NCI-H1417 treated with DMSO at 0.1 percent for 48 hours (cell line): ENCODE measurements around the gene BICC1.
A peak's percentile ranks its signal among the peaks of the same experiment; 100 is the strongest.

Experiments used
- DNase-seq: peaks from one replicate; lab custom pipeline; 2025; lab: John Stamatoyannopoulos, UW

BICC1 gene

DNA sequence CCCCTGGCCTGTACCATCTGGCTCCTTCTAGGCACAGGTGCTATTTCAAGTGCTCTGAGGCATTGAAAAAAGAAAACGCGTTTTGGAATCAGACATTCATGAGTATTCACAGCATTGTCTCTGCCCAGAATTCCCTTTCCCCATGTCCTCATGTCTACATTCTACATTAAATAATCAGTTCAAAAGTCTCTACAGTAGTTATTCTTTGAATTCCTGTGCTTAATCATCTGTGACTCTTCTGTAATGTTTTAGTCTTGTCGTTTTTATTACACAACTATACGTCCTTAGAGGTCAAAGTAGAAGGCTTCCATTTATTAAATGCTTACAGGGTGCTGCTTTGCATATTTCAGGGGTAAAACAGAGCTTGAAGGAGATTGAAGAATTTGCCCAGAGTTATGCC lies 95.7 kb downstream of the BICC1 start:
- no peak for DNase-seq

DNA sequence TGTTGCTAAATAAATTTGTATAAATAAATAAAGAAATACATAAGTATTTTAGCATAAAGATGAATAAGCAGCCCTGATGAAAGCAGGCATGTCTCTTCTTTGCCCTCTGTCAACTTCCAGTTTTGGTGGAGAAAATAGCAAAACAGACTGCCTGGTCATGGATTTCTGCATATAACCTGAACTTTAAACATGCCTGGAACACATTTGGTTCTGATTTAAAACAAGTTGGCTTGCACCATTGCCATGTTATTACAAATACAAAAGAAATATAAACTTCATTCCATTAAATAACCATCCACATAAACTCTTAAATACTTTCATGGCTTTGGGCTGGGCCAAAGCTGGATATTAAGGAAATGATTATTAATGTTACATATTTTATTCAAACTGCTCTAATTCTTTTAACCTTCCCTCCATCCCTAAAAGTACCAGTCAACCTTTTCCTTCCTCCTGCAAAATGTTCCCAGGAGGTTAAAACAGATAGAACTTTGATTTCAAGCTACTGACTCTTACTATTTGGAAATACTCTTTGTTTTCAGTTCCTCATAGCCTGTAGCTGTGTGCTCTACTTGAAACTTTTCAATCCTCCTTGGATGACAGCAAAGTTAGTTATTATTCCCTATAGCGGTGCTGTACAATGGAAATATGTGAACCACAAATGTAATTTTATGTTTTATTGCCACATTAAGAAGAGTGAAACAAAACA lies 96.3 kb downstream of the BICC1 start:
- DNase-seq: no peak

DNA sequence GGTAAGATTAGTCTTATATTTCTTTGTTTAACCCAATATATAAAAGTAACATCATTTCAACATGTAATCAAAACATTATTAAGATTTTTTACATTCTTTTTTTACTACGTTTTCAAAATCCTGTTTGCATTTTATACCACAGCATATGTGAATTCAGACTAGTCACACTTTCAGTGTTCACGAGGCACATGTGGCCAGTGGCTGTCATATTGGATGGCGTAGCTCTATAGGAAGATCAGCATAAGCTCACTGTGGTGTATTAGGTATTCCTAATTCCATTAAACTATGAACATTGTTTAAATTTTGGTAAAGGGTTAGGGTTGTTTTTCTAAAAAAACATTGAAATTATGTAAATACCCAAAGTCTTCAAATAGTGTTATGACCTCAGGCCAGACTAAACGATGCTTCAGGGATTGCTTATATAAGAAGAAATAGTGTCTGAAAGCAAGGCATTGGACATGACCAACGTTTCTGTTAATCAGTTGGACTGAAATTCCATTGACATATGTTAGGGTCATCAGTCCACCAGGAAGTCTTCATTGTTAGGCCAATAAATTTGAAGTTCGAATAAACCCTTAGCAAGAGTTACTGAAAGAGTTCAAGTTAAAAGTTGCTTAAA lies 97.0 kb downstream of the BICC1 start:
- no peak for DNase-seq

DNA sequence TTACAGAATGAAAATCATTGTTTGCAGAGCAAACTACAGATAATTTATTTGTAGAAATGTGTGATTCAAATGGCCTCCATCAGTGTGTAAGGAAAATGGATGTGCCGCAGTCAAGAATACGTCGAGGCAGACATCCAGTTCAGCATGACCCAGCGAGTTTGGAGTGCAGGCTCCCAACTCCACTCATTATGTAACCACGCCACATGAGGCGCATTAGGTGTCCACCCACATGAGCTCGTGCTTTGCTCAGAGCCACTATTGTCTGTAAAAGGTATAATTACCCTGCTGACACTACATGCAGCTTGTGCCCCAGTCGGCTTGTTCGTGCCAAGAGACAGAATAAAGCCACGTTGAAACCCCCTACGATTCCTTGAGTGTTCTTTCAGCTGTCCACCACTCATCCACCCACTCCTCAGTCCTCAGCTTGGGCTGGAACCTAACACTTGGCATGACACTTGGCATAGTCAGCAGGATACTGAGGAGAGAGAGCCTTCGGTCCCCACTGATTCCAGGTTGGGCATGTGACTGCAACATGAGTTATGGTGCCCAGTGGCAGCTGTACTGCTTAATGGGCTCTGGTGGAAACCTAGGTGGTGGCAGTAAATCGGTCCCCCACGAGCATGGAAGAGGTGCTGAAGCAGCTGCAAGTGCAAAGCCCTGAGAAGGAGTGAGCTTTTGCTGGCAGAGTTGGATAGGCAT lies 102.7 kb downstream of the BICC1 start:
- no peak for DNase-seq

DNA sequence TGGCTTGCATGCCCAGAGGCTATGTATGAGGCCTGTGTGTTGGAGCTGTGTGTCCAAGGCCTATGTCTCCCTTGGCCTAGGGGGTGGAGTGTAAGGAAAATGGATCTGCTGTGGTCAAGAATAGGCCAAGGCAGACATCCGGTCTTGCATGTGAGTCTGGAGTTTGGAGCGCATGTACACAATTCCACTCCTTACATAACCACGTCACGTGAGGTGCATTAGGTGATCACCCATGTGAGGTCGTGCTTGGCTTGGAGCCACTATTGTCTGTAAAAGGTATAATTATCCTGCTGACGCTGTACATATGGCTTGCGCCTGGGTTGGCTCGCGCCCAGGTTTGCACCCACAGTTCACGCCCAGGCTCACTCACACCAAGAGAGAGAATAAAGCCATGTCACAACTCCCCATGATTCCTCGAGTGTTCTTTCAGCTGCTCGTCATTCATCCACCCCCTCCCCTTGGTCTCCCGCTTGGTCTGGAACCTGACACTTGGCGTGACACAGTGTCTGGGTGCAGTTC lies 105.5 kb downstream of the BICC1 start:
- no peak for DNase-seq

DNA sequence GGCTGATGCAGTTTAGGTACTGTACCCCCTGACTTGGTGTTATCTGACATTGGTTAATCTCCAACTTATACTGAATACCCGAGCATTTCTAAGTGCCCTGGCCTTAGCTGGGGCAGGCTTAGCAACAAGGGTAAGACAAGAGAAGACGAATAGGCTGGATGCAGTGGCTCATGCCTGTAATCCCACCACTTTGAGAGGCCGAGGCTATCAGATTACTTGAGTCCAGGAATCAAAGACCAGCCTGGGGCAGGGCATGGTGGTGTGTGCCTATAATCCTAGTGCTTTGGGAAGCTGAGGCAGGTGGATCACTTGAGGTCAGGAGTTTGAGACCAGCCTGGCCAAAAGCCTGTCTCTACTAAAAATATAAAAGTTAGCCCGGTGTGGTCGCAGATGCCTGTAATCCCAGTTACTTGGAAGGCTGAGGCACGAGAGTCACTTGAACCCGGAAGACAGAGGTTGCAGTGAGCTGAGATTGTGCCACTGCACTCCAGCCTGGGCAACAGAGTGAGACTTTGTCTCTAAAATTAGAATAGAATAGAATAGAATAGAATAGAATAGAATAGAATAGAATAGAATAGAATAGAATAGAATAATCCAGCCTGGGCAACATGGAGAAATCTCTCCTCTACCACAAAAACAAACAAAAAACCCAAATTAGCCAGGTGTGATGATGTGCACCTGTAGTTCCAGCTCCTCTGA lies 108.9 kb downstream of the BICC1 start:
- DNase-seq: no peak

DNA sequence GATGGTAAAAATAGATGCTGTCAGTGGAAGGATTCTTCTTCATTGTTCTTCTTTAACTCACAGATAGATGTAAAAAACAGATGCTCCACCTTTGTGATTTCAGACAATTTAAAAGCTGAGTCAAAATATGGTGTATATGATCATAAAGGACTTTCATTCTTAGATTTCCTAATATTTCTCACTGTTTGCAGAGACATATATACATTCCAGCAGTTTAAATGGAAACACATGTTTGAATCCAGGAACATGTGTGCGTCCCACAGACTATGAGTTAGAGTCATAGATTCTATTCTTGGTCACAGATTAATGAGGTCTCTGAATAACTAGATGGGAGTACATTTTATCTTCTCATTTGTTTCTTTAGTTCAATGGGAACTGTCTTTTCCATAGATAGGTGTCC lies 109.6 kb downstream of the BICC1 start:
- no peak for DNase-seq

DNA sequence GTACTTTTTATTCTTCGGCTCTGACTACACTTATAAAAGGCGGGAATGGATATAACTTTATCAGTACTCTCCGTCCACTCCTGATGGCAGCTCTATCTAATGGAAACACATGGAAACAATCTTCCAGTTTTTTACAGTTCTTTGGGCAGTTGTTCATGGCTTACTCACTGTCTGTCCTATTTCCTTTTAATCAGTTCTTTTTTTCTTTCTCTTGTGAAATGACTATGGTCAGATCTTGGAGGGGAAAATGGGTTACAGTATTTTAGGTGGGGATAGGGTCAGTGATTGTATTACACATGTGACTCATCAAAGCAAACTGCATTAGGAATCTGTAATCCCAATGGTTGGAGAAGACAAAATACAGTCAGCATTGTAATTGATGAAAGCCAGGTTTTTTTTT lies 112.4 kb downstream of the BICC1 start:
- no peak for DNase-seq

DNA sequence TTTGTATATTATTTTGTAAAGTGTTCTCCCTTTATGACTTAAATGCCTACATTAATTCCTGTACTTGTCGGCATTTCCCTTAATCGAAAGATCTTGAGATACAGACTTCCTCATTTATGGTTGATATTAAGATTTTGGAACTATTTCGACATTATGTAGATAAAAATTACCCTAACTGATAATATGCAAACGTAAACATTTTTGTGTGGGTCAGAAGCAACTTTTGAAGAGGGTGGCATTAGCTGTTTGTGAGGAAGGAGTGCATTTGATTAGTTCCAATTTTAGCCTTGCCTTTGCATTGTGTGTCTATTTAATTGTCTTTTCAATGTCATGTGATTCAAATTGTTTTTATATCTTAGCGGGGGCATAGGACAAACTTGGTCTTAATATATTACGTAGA lies 114.7 kb downstream of the BICC1 start:
- DNase-seq: no peak

DNA sequence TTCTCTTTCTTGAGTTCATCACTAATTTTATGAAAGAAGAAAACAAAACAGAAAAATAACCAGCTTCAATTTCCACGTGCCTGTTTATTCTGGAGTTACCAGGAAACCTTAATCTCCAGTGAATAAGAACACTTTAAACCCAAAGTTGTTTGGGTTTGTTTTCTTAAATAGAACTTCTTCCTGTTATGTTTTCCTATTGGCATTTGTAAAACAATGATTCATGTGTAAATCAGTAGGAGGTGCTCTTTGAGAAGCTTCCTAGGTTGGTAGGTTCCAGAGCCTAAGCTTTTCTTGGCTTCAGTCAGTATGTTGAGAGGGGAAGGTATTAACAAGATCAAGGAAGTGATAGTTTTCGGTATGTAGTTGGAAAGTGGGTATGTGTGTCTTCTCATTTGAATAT lies 119.0 kb downstream of the BICC1 start:
- DNase-seq: no peak

DNA sequence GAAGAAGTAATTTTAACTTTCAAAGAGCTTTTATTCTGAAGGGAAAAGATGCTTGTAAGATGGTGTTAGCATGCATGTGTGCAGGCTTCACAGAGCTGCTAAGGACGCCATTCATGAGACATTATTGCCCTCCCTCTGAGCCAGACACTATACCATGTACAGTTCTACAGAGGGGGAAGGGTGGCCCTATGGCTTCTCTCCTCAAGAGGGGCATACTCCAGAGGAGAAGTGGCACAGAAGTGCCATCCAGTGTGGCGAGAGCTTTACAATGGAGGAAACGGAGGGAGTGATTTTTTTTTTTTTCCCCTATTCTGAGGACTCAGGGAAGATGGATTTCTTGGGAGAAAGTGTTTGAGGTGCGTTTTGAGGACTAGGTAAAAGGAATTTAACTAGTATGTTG lies 119.5 kb downstream of the BICC1 start:
- no peak for DNase-seq

DNA sequence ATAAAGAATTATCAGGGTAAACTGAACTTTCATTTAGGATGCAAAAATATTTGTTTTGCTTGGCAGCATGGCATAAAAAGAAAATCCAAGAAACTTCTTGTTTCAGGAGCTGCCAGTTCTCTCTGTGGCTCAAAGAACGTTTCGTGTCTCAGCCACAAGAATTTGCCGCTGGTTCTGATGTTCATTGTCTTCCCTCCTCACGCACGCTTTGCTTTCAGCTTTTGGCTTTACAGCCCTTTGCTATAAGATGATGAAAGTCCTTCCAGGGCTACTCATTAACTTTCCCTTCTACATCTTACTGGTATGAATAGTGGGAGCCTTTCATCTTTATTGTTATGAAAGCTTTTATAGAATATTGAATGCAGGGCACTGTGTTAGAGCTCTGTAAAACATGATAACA lies 124.7 kb downstream of the BICC1 start:
- no peak for DNase-seq

DNA sequence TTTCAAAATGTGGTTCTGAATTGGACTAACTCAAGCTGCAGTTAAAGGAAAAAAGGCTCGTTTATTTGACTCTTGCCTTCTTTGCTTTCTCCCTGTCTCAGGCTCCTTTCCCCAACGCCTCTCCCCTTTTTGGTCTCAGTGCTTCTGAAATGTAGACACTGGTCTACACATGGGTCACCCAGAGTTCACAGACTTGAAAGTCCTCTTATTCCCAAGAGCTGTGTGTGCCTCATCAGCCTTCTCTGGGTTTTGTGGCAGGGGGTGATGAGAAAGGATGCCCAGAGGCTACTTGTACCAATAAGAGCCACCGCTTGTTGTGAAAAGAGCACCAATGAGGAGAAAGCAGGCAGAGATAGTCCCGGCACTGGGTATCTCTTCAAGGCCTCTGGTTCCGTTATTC lies 125.7 kb downstream of the BICC1 start:
- no peak for DNase-seq

DNA sequence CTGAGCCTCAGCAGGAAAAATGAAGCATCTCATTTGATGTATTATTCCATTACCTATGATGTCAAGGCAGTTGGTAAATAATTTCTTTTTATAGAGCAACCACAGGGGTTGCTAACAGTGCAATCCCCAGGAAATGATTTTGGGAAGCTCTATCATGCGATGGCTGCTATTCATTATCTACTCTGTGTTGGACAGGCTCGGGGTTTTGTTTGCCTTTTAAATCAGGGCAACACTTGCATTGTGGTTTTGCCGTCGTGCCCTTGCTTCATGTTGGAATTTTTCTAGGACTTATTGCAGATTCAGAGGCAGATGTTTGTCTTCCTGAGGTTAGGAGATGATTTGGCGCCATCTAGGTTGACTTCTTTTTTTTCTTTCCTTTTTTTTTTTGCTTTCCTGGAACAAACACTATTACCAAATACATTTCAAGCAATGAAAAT lies 128.4 kb downstream of the BICC1 start:
- DNase-seq: peak; percentile 5

DNA sequence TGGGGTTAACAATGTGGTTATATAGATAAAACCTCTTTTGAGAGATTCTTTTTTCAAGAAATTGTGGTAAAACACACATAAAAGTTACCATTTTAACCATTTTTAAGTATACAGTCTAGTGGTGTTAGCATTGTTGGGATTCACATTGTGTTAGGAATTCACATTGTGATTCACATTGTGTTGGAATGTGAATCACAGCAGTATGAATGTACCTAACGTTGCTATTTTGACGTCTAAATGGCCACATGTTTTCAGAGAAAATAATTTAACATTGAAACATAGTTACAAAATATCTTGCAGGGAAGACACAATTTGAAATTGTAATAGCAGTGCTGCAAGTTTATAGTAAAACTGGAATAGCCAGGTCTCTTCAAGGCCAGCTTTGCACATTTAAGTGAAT lies 129.0 kb downstream of the BICC1 start:
- no peak for DNase-seq

DNA sequence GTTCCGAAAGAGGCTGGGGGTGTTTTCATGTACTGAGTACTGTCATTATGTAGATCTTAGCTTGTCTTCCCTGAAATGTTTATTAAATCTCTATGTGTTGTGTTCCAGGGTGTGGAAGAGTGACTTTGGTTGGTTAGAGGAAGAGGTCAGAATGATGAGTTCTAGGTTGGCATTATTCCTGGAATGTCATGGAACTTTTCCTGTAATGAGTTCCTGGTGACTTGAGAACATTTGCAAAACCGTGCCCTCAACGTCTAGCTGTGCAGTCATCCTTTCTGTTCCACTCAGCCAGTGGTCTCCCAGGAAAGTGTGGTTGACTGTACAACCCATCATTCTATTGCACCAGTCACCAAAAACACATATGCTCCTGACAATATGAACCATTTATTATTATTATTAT lies 129.6 kb downstream of the BICC1 start:
- no peak for DNase-seq

DNA sequence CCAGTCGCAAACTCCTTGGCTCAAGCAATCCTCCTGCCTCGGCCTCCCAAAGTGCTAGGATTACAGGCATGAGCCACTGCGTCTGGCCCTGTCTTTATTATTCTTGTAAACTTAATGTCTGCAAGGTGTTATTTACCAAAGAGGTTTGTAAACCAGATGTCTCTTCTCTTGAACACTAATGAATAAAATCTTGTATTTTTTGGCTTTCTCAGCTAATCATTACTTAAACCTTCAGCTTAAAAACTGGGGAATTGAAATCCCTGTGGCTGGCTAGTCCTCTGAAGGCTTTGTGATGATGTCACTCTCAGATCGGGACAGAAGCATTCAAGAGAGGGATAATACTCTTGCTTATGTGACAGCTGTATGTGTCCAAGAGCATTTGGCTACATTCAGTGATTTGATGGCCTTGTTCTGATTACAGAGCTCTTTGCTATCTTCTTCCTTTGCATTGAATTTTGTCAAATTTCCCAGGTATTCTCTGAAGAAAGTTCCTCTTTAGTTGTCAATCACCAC lies 130.3 kb downstream of the BICC1 start:
- DNase-seq: no peak

DNA sequence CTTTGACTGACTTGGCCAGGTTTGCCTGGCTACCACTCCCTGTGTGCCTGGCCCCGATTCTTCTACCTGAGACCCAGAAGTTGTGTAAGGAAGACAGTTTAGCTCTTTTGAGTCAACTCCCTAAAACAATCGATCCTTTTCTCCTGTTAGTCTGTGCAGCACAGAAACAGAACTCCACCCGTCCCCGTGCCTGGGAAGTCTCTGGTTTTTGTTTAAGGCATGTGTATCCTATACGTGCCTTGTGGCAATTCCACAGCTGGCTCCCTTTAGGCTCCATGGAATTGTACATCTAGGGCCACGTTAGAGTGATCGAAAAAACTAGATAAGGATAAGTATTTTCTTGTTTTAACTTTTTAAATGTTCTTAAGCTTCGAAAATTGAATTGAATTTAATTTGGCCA lies 131.6 kb downstream of the BICC1 start:
- no peak for DNase-seq

DNA sequence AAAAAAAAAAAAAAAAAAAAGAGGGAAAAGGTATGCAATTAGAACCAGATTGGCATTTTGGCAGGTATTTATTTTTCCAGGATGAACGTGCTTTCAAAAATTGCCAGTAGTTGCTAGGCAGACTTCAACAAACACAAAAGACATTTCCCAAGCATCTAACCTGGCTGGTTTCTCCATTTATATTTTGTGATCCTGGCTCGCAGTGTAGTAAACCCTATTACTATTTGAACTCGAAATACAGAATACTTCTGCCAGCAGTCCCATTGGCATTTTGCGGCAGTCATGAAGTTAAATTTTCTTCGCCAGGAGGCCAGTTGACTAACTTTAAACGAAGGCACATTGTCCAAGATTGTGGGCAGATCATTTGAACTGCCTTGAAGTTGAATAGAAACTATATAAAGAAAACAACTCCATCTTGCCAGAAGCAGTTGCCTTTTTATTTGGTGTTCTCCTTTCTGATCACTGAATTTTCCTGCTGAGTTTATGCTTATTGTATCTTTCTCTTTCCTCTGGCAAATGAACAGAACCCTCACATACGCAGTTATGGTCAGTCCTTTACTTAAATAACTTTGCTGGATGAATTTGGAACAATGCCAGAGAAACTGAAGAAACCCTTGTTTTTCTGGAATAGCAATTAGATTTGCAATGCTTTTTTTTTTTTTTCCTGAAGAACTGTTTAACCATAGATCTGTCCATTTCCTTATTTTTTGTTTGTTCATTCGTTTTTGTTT lies 132.9 kb downstream of the BICC1 start:
- DNase-seq: no peak

DNA sequence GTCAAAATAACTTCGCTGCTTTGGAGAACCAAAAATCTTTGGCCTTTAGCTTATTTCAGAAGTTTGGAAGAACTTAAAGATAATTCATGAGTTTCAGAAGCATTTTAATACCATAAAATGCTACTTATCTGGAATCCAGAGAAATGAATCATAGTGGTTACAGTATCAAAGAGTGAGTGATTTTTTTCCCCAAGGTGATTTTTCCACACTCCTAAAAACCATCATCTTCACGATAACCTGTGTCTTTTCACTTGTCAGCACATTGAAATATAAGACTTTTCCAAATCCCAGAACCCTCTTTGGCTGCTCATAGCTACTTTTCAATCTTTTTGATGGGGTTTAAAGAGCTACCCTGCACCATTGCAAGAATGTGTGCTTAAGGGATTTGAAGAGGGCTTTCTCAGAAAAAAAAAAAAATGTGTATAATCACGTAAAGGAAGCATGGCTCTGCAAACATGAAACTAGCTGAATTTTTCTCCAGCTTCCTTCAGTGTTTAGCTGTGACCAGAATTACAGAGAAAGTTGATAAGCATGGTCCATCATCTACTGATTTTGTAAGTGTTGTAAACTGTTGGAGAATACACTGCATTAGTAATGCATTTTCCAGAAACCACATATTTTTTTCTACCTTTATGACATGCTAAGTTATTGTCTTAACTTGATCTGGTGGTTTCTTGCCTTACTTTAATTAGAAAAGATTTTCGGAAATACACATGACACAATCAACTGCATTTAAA lies 134.9 kb downstream of the BICC1 start:
- DNase-seq: no peak

DNA sequence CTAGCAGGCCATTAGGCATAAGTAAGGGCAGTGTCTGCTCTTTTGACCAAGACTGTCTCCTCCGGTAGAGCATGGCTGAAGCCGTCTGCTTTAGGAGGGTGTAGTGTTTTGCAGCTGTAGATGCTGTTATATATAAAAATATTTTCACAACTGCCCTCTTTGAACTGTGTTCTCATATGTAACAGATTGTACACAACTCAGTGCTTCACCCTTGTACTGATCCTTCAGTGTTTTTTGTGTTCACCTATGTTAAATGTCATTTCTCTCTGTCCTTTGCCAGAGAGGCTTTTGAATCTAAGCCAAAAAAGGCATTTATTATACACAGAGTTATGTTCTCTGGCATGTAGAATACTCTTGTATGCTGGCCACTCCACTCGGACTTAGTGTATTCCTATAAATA lies 135.5 kb downstream of the BICC1 start:
- DNase-seq: no peak
